ENCODE data around the gene MGAT5.

GRCh38 chr2:134447669-134448068 is 193.8 kb downstream of the MGAT5 start:
- TF ChIP-seq CTCF (IDR thresholded peaks at IDR 0.05): no peak
- no peak for TF ChIP-seq POLR2A (IDR thresholded peaks at IDR 0.05)
